Embryonic facial prominence (tissue), 1 donor: ENCODE results near the gene GRAMD4.
"Not testable (repeated sequence)": the region's sequence is repeated elsewhere in the genome, so short reads cannot be mapped to it uniquely, and the experiment has no call there.

Experiments
- DNase-seq: peaks from one replicate; pipeline ENCODE4 v3.0.0-alpha.2; 2016; ENCODE audit errors: extremely low spot score

Gene GRAMD4

DNA sequence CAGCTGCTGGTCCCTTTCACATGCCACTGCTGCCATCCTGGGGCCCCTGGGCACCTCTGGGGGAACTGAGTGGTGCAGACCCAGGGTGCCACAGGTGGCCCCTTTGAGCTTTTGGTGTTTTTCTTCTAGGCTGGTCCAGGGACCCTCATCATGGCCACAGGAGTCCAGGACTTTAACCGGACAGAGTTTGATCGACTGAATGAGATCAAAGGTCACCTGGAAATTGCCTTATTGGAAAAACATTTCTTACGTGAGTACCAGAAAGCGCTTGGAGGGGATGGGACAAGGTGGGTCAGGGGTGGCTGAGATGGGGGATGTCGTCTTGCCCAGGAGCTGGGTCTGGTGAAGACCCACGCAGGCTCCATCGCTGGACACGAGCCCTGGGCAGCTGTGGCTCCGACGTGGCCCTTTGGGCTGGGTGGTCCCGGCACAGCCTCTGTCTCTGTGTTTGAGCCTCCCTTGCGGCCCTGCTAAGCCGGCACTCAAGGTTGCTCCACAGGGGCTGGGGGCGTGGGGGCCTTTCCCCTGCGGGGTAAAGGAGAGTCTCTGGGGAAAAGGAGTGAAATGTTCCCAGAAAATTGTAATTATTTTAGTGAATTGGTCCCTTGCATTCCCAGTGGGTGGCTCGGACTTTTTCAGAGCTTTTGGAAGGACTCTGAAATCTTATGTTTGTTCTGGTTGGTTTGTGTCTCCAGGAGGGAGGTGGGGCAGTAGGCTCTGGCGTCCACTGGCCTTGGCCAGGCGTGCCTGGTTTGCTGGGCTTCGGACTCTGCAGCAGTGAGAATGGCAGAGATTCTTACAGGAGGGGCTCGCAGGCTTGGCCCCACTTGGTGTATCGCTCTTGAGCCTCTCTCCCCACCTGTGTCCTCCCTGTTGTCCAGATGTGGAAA is 17.8 kb downstream of the GRAMD4 start:
- no peak for DNase-seq

DNA sequence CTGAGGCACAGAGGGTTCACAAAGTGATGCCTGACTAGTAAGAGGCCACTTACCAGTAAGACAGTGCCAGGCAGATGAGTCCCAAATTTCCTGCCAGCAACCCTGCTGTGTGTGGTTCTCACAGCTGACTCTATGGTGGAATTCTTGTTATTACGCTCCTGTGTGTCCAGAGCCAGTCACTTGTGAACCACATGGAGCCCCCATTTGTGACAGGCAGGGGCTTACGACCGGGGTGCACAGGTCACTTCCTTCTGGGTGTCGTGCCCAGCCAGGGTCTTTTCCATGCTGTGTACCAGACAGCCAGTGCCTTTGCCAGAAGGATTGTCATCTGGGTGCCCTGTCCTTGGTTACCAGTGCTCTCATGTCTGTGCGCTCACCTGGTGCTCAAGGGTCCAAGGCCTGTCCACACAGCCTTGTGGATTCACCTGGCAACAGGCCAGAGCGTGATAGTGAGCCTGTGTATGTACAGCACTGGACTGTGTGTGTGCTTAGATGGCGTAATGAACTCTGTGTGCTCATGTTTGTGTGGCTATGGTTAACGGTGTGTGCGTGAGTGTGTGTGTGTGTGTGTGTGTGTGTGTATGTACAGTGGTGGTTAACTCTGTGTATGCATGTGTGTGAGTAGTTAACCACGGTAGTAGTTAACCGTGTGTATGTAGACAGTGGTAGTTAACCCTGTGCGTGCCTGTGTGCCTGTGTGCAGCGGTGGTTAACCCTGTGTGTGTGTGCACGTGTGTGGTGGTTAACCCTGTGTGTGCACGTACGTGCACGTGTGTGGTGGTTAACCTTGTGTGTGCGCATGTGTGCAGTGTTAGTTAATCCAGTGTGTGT is 18.6 kb downstream of the GRAMD4 start:
- no peak for DNase-seq

GRCh38 chr22:46639843-46640242 is 19.7 kb downstream of the GRAMD4 start:
- DNase-seq: no peak

DNA sequence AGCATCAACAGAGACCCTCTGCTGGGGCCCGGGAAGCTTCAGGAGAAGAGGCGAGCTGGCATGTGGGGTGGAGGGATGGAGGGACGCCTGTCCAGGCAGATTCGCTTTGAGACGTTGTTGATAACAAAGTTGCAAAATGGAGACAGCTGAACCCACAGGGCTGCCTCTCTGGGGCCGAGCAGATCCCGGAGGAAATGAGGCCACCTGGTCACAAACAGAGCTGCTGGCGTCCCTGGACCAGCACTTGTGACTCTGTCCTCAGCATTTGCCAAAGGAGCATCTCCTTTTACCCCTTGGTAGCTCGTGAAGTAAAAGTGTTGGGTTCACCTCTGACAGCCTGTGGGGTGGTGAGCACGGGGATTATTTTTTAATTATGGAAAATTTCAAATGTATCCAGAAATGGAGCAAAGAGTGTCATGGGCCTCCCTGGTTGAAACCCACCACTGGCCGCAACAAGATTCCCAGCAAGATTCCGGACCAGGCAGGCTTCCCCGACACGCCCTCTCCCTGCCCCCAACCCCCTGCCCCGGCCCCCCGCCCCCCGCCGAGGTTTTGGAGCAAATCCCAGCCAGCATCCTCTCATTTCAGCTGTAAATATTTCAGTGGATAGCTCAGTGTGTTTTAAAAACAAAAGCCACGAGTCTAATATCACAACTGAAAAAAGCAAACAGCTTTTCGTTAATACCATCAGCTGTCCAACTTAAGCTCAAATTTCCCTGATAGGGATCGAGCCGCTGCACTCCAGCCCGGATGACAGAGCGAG is 20.3 kb downstream of the GRAMD4 start:
- no peak for DNase-seq

GRCh38 chr22:46641811-46642266 is 21.7 kb downstream of the GRAMD4 start:
- no peak for DNase-seq

GRCh38 chr22:46642840-46643480 is 22.8 kb downstream of the GRAMD4 start:
- not testable (repeated sequence) for DNase-seq

DNA sequence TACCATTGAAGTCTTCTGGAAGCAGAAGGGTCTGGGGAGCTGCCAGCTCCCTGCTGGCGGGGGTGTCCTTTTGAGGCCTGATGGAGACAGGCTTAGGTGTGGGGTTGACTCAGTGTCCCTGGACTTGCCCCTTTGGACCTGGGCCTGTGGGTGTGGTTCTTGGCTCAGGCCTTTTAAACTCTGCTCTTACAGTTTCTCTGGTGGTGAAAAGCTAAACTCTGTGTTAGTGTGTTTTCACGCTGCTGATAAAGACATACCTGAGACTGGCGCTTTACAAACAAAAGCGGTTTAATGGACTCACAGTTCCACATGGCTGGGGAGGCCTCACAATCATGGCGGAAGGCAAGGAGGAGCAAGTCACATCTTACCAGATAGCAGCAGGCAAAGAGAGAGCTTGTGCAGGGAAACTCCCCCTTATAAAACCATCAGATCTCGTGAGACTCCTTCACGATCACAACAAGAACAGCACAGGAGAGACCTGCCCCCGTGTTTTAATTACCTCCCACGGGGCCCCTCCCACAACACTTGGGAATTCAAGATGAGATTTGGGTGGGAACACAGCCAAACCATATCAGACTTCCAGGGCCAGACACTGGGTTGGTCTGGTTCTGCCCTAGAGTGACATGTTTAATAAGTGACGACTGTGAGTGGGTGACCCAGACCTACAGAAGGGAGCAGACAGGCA is 26.5 kb downstream of the GRAMD4 start:
- DNase-seq: no peak

DNA sequence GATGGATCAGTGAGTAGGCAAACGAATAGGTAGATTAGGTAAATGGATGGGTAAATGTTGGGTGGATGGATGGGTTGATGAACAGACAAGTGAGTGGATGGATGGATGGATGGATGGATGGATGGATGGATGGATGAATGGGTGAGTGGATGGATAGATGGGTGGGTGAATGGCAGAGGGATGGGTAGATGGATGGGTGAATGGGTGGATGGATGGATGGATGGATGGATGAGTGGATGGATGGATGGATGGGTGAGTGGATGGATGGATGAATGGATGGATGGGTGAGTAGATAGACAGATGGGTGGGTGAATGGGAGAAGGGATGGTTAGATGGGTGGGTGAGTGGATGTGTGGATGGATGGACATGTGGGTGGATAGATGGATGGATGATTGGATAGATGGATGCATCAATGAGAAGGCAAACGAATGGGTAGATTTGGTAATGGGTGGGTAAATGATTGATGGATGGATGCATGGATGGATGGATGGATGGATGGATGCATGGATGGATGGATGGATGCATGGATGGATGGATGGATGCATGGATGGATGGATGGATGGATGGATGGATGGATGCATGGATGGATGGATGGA is 28.1 kb downstream of the GRAMD4 start:
- not testable (repeated sequence) for DNase-seq

- no peak for DNase-seq
Observed at GRCh38 chr22:46649141-46650077, 29.2 kb downstream of the GRAMD4 start.

GRCh38 chr22:46650078-46650810 is 30.1 kb downstream of the GRAMD4 start:
- DNase-seq: no peak

- DNase-seq: no peak
Observed at GRCh38 chr22:46651316-46651715, 31.1 kb downstream of the GRAMD4 start.

- no peak for DNase-seq
Observed at GRCh38 chr22:46652081-46652846, 32.1 kb downstream of the GRAMD4 start.

DNA sequence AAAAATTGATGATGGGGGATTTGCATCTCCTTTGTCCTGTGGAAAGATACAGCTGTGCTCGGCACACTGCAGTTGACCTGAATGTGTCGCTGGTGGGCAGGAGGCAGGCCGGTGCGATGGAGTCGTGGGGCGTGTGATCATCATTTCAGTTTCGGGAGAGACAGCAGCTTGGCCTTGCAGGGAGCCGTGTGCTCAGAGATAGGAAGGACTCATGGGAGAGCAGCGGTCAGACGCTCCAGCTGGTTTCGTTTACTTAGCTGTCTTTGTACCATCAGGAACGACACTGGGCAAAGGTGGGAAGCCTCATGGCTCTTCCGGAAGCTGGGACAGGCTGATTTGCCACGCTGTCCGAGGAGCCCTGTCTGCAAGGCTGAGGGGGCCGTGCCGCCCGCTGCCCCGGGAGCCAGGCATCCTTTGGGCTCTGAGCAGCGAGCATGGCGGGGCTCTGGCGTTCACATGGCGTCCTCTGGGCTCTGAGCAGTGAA is 32.7 kb downstream of the GRAMD4 start:
- DNase-seq: no peak

DNA sequence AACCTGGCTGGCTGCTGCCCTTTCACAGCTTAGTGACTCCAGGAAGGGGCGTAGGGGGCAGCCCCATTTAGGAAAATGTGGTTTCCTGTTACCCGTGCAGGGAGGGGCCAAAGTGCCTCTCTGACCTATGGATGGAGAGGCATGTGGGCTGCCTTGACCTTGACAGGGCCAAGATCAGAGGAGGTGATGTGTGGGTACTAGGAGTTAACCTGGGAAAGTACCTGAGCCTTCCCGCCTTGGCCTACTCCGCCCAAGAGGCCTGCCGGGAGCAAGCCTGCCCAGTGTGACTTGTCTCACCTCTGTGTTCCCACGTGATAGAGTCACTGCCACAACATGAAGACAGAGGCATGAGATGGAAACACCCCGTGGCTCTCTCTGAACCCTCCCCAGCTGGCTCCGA is 33.4 kb downstream of the GRAMD4 start:
- no peak for DNase-seq

DNA sequence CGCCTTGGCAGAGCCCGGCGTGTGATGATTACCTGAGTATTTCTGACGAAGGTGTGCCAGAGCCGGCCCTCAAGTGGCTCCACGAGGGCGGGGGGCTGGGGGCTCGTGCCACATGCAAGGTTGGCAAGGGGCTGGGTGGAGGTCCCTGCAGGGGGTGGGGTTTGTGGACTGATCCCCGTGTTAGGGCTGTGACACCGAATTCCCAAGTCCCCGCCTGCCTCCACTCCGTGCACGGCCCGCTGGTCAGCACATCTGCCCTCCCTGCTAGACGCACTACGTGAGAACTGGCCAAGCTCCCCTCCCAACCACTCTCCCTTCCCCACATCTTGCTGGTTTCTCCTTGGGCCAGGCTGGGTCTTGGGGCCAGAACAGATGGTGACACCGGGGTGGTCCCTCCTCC is 34.2 kb downstream of the GRAMD4 start:
- DNase-seq: no peak

DNA sequence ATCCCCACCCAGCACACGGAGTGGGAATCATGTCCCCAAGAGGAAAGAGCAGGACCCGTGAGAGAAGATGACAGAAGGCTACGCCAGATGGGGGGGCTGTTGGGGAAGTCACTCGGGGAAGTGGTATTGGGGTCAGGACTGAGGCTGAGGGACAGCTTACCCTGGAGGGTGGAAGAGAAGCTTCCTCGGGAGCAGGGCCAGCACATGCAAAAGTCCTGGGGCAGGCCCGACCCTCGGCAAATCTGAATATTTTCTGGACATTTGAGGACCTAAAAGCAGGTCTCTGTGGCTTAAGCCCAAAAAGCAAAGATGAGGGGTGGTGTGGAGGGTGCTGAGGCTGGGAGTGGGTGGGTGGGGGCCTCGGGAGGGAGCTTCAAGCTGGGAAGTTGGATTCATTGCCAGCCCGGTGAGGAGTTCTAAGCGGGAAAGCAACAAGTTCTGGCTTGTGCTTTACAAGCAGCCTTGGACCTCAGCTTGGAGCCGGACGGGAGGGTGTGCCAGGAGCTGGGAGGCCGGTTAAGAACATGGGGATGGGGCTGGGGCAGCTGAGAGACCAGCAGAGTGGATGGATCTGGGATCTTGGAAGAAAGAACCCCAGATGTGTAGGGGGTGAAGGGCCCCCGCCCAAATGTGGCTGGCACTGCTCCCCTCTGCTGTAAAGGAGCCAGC is 34.9 kb downstream of the GRAMD4 start:
- no peak for DNase-seq
